ENCODE measurements around the gene IGSF8.
"Not testable (repeated sequence)": the region's sequence is repeated elsewhere in the genome, so short reads cannot be mapped to it uniquely, and the experiment has no call there.

The IGSF8 gene

GRCh38 chr1:160114085-160114484 lies 15.7 kb upstream of the IGSF8 start:
- no peak for DNase-seq (ENCODE audit: low read depth)
- no peak overlapping the region for H3K4me3 ChIP-seq (replicated peaks; ENCODE audit: low read depth, low read length)
- no peak for TF ChIP-seq CTCF (IDR thresholded peaks at IDR 0.05; ENCODE audit: low read length, missing control alignments)

DNA sequence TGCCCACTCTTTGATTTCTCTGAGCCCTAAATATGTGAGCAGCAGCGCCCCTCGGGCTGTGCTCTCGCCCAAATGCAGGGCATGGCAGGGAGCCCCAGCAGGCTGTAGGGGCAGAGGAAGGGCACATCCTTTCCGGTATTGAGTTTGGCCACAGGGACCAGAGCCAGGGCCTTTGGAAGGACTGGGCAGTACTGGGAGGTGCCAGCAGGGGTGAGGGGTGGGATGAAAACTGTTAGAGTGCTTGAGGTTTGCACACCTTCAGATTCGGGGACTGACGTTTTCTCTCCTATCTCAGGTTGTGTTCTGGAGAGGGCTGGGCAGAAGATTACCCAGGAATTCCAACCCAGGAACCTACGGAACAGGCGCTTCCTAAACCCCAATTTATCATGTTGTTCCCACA lies 15.0 kb upstream of the IGSF8 start:
- H3K4me3 ChIP-seq (replicated peaks; ENCODE audit: low read depth, low read length), result no peak overlapping the region
- no peak for DNase-seq (ENCODE audit: low read depth)
- TF ChIP-seq CTCF (IDR thresholded peaks at IDR 0.05; ENCODE audit: low read length, missing control alignments), result no peak

- H3K4me3 ChIP-seq (replicated peaks; ENCODE audit: low read depth, low read length), result no peak overlapping the region
- DNase-seq (ENCODE audit: low read depth), result no peak
- no peak for TF ChIP-seq CTCF (IDR thresholded peaks at IDR 0.05; ENCODE audit: low read length, missing control alignments)
Measured at GRCh38 chr1:160112357-160112756, 13.9 kb upstream of the IGSF8 start.

DNA sequence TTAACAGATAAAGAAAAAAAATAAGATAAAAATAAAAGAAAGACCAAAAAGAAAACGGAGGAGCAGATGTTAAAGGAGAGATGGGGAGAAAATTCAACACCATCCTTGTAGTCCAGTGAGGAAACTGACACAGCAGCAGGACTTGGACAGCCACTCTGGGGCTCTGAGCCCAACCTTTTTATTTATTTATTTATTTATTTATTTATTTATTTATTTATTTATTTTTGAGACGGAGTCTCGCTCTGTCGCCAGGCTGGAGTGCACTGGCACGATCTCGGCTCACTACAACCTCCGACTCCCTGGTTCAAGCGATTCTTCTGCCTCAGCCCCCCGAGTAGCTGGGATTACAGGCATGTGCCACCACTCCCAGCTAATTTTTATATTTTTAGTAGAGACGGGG lies 13.0 kb upstream of the IGSF8 start:
- not testable (repeated sequence) for H3K4me3 ChIP-seq (replicated peaks; ENCODE audit: low read depth, low read length); DNase-seq (ENCODE audit: low read depth)

DNA sequence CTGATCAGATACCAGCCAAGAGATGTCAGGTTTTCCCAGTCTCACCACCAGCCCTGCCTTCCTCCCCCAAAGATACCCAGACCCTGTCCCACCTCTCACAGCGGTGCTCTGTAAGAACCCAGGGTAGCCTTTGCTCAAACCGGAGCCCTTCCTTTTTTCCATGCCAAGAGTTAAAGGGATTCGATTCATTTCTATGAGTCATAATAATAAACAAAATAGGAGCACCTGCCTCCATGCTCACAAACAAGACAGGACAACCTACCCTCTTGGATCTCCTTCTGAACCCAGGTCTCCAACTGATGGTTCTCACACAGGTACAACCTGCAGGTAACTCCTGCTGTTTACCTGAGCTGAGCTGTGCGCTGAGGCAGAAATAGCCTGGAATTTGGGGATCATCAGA lies 11.3 kb upstream of the IGSF8 start:
- no peak for DNase-seq (ENCODE audit: low read depth)
- no peak overlapping the region for H3K4me3 ChIP-seq (replicated peaks; ENCODE audit: low read depth, low read length)
- TF ChIP-seq CTCF (IDR thresholded peaks at IDR 0.05; ENCODE audit: low read length, missing control alignments), result no peak

DNA sequence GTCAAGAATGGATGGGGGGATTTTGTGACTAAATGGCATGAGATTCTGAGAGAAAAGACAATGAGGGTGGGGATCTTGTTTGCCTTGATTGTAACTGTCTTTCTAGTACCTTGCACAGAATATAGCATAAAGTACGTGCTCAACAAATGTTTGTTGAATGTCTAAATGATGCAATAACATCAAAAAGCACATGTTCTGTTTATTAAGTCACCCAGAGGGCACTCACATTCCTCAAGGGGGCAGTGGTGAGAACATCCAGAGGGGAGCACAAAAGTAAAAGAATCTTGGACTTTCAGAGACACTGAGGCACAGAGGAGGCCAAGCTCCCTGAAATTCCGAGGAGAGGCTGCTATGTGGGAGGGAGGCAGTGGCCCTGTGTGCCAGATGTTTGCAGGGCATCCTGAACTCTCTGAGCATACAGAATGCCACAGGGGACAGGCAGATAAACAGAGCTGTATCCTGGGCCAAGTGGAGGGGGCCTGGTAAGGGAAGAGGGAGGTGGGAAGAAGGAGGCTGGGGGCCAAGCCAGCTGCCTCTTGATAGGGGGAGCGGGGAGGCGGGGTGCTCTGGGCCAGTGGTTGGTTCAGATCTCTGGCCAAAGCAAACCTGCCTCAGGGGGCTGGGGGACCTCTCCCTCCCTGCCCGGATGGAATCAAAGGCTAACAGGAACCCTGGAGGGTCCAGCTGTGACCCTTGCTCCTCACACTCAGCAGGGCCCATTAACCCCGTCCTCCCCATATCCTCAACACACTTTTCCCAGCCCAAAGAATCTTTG lies 10.7 kb upstream of the IGSF8 start:
- DNase-seq (ENCODE audit: low read depth), result peak; percentile 68
- no peak overlapping the region for H3K4me3 ChIP-seq (replicated peaks; ENCODE audit: low read depth, low read length)
- peak; percentile 68 for TF ChIP-seq CTCF (IDR thresholded peaks at IDR 0.05; ENCODE audit: low read length, missing control alignments)

DNA sequence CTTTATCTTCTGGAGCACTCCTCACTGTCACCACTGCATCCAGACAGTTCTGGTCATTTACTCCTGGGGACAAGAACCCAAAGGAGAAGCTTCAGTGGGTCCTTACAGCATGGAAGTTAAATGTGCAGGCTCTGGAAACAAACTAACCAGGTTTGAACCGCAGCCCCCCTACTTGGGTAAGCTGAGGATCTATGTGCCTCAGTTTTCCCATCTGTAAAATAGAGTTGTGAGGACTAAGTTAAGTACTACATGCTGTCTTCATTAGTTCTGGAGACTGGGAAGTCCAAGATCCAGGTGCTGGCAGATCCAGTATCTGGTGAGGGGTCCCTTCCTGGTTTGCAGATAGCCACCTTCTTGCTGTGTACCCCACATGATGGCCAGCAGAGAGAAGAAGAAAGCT lies 9.1 kb upstream of the IGSF8 start:
- no peak overlapping the region for H3K4me3 ChIP-seq (replicated peaks; ENCODE audit: low read depth, low read length)
- DNase-seq (ENCODE audit: low read depth), result no peak
- no peak for TF ChIP-seq CTCF (IDR thresholded peaks at IDR 0.05; ENCODE audit: low read length, missing control alignments)
